Measurements from ENCODE around the gene SOSTDC1. TPM values are rescaled to one million over a fixed set of nuclear protein-coding genes. Genes with fewer than 3 reads are reported as not detected.
A peak's percentile ranks its signal among the peaks of the same experiment; 100 is the strongest.

Gene SOSTDC1
- total RNA-seq, 4 donors from 2014 or later = 1.5 to 23.2 (median 4.0) TPM

- in situ Hi-C loops (cut with MboI; ENCODE audit: low pct_ligation_motif_present in 1 of 4, low pct_unique_long_range_greater_than_20kb in 1 of 4, low sequenced_read_pairs in 3 of 4) = no loop called here
- no peak overlapping the region for H3K27ac ChIP-seq
- H3K9me3 ChIP-seq = no peaks in the 10 kb centered on the region
- no peak overlapping the region for H3K4me3 ChIP-seq
- no peak for TF ChIP-seq POLR2AphosphoS5 (IDR thresholded peaks at IDR 0.05)
- TF ChIP-seq EP300 (IDR thresholded peaks at IDR 0.05; ENCODE audit: low read depth) = no peak
- TF ChIP-seq POLR2A (IDR thresholded peaks at IDR 0.05) = no peak
- peak in 1 of 5 experiments; percentile 9 for TF ChIP-seq CTCF (IDR thresholded peaks at IDR 0.05)
- intact Hi-C loops (cut with DNase I; ENCODE audit: low total_unique reads) = no loop called here
- no peak for DNase-seq
- H3K4me1 ChIP-seq = no peaks in the 10 kb centered on the region
- WGBS, 2 donors (ENCODE audit: low coverage in 1 of 2) = 73% methylated on average over 4 of the region's 4 CpGs; no CpG with 5 or more reads in 1 of the 2 donors
- no peaks in the 10 kb centered on the region for H3K27me3 ChIP-seq
- no peaks in the 10 kb centered on the region for H3K36me3 ChIP-seq
Measured at GRCh38 chr7:16471933-16472332, 6.4 kb upstream of the SOSTDC1 start.

GRCh38 chr7:16463949-16464715, 1.4 kb downstream of the SOSTDC1 start:
- DNase-seq = no peak
- H3K4me1 ChIP-seq = peaks cover 0 to 12% (median 9%) of the 10 kb centered on the region in 4 donors
- intact Hi-C loops (cut with DNase I; ENCODE audit: low total_unique reads) = no loop called here
- peak overlapping the region in 3 of 4 donors; percentile 16 to 73 (median 67) for H3K27ac ChIP-seq
- TF ChIP-seq CTCF (IDR thresholded peaks at IDR 0.05) = no peak
- TF ChIP-seq POLR2A (IDR thresholded peaks at IDR 0.05) = no peak
- no peak for TF ChIP-seq POLR2AphosphoS5 (IDR thresholded peaks at IDR 0.05)
- TF ChIP-seq EP300 (IDR thresholded peaks at IDR 0.05; ENCODE audit: low read depth) = no peak
- H3K27me3 ChIP-seq = no peaks in the 10 kb centered on the region
- no peaks in the 10 kb centered on the region for H3K9me3 ChIP-seq
- peak overlapping the region in 3 of 4 donors; percentile 2 to 38 (median 17) for H3K4me3 ChIP-seq
- no peaks in the 10 kb centered on the region for H3K36me3 ChIP-seq
- 38 to 43% methylated on average over 7 to 10 of the region's 10 CpGs for WGBS, 2 donors (ENCODE audit: low coverage in 1 of 2)
- in situ Hi-C loops (cut with MboI; ENCODE audit: low pct_ligation_motif_present in 1 of 4, low pct_unique_long_range_greater_than_20kb in 1 of 4, low sequenced_read_pairs in 3 of 4) = no loop called here

GRCh38 chr7:16463520-16463919, 2.0 kb downstream of the SOSTDC1 start:
- H3K36me3 ChIP-seq = no peaks in the 10 kb centered on the region
- H3K4me3 ChIP-seq = peak overlapping the region in 2 of 4 donors; percentile 17 to 38
- peaks cover 0 to 12% (median 9%) of the 10 kb centered on the region in 4 donors for H3K4me1 ChIP-seq
- H3K27ac ChIP-seq = peak overlapping the region in 2 of 4 donors; percentile 67 to 73
- TF ChIP-seq POLR2AphosphoS5 (IDR thresholded peaks at IDR 0.05) (no peak), POLR2A (IDR thresholded peaks at IDR 0.05) (no peak), CTCF (IDR thresholded peaks at IDR 0.05) (no peak), EP300 (IDR thresholded peaks at IDR 0.05; ENCODE audit: low read depth) (no peak)
- in situ Hi-C loops (cut with MboI; ENCODE audit: low pct_ligation_motif_present in 1 of 4, low pct_unique_long_range_greater_than_20kb in 1 of 4, low sequenced_read_pairs in 3 of 4) = no loop called here
- H3K27me3 ChIP-seq = no peaks in the 10 kb centered on the region
- intact Hi-C loops (cut with DNase I; ENCODE audit: low total_unique reads) = no loop called here
- 22 to 26% methylated on average over 2 of the region's 2 CpGs for WGBS, 2 donors (ENCODE audit: low coverage in 1 of 2)
- no peak for DNase-seq
- H3K9me3 ChIP-seq = no peaks in the 10 kb centered on the region

GRCh38 chr7:16462431-16462889, 3.1 kb downstream of the SOSTDC1 start:
- no peak for DNase-seq
- no peaks in the 10 kb centered on the region for H3K9me3 ChIP-seq
- H3K36me3 ChIP-seq = no peaks in the 10 kb centered on the region
- intact Hi-C loops (cut with DNase I; ENCODE audit: low total_unique reads) = no loop called here
- H3K27me3 ChIP-seq = no peaks in the 10 kb centered on the region
- H3K4me1 ChIP-seq = peaks cover 0 to 12% (median 9%) of the 10 kb centered on the region in 4 donors
- H3K27ac ChIP-seq = no peak overlapping the region
- TF ChIP-seq EP300 (IDR thresholded peaks at IDR 0.05; ENCODE audit: low read depth) (no peak), POLR2AphosphoS5 (IDR thresholded peaks at IDR 0.05) (no peak), CTCF (IDR thresholded peaks at IDR 0.05) (no peak), POLR2A (IDR thresholded peaks at IDR 0.05) (no peak)
- in situ Hi-C loops (cut with MboI; ENCODE audit: low pct_ligation_motif_present in 1 of 4, low pct_unique_long_range_greater_than_20kb in 1 of 4, low sequenced_read_pairs in 3 of 4) = no loop called here
- 92 to 100% methylated on average over 2 to 7 of the region's 7 CpGs for WGBS, 2 donors (ENCODE audit: low coverage in 1 of 2)
- H3K4me3 ChIP-seq = no peak overlapping the region

Data from transverse colon (tissue), 4 donors.